ENCODE results near the gene RNPEPL1. TPM values are rescaled to one million over a fixed set of nuclear protein-coding genes. Genes with fewer than 3 reads are reported as not detected.
A peak's percentile ranks its signal among the peaks of the same experiment; 100 is the strongest.

RNPEPL1 gene
- total and polyA plus RNA-seq, 10 of the 15 experiments (the other 5 are each of a cell fraction or from before 2014, with no cell fraction given), result 0.24 to 49.5 (median 6.8) TPM

GRCh38 chr2:240584486-240585031, 16.3 kb downstream of the RNPEPL1 start (continued):
- TF ChIP-seq MLLT1 (IDR thresholded peaks at IDR 0.05) (0 out of 2 replicates have a peak, but pooled peaks have one; percentile 65), SIN3A (IDR thresholded peaks at IDR 0.05; ENCODE audit: low read depth, low read length) (peak; percentile 40; the same call in 1 of the 2 replicates), CHD4 (IDR thresholded peaks at IDR 0.05) (no peak), EGR1 (IDR thresholded peaks at IDR 0.05; ENCODE audit: borderline replicate concordance in 1 of 2, low read depth in 2 of 2, low read length in 2 of 2) (no peak), HDAC6 (IDR thresholded peaks at IDR 0.05; ENCODE audit: unreplicated experiment) (no peak), CEBPZ (IDR thresholded peaks at IDR 0.05; ENCODE audit: low read depth, low read length) (no peak), NFYA (IDR thresholded peaks at IDR 0.05; ENCODE audit: borderline replicate concordance, low read depth, low read length) (no peak), BHLHE40 (IDR thresholded peaks at IDR 0.05; ENCODE audit: borderline replicate concordance in 1 of 2, low read depth in 2 of 2, low read length in 1 of 2) (peak; percentile 31 to 67; a peak in 2 of 4 replicates), EP300 (IDR thresholded peaks at IDR 0.05; ENCODE audit: borderline replicate concordance in 1 of 2, control insufficient read depth in 1 of 2, low read depth in 2 of 2, low read length in 2 of 2) (peak; percentile 39 to 40; a peak in 3 of 4 replicates), POLR2AphosphoS2 (IDR thresholded peaks at IDR 0.05; ENCODE audit: low read depth, low read length) (0 out of 2 replicates have a peak, but pooled peaks have one; percentile 43), NKRF (conservative IDR thresholded peaks at IDR 0.05) (no peak)

Data from GM12878 (cell line).